ENCODE measurements around the gene PMS2.
A peak's percentile ranks its signal among the peaks of the same experiment; 100 is the strongest.

PMS2 gene

DNA sequence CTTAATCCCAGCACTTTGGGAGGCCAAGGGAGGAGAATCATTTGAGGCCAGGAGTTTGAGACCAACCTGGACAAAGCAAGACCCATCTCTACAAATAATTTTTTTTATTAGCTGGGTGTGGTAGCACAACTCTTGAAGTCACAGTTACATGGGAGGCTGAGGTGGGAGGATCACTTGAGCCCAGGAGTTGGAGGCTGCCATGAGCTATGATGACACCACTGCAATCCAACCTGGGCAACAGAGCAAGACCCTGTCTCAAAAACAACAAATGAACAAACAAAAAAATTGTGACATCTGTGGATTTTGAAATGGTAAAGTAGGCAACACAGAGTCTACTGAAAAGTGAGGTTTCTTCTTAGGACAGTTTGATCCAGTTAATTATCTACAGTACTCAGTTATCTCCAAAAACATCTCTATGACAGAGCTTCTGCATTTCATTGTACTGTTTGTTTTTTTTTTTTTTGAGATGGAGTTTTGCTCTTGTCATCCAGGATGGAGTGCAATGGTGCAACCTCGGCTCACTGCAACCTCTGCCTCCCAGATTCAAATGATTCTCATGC lies 19.0 kb upstream of the PMS2 start:
- Histone ChIP-seq H3K9ac (ENCODE audit: low read depth, low read length, poor library complexity, severe bottlenecking) (no peak overlapping the region), H3K4me1 (ENCODE audit: insufficient read depth, low read length, poor library complexity, severe bottlenecking) (peaks cover 14% of the 10 kb centered on the region), H3K27me3 (ENCODE audit: insufficient read depth, low read length, poor library complexity, severe bottlenecking) (no peaks in the 10 kb centered on the region), H3K9me3 (ENCODE audit: insufficient read depth, low read depth, low read length) (no peaks in the 10 kb centered on the region), H3K36me3 (ENCODE audit: insufficient read depth, low read length) (peaks cover 66% of the 10 kb centered on the region), H3K4me3 (ENCODE audit: low read length, poor library complexity, severe bottlenecking) (no peak overlapping the region), H3F3A (ENCODE audit: low read depth) (no peaks in the 10 kb centered on the region), H3K4me2 (ENCODE audit: low read depth, low read length, poor library complexity, severe bottlenecking) (no peak overlapping the region), H2AFZ (ENCODE audit: low read length) (no peak overlapping the region), H3K79me2 (ENCODE audit: insufficient read depth, low read length) (no peaks in the 10 kb centered on the region), H3K9me2 (replicated peaks; ENCODE audit: low read depth, low read length) (no peaks in the 10 kb centered on the region), H4K20me1 (ENCODE audit: insufficient read depth, low read length, poor library complexity, severe bottlenecking) (peaks cover 6% of the 10 kb centered on the region)
- TF ChIP-seq, protein P1, sequence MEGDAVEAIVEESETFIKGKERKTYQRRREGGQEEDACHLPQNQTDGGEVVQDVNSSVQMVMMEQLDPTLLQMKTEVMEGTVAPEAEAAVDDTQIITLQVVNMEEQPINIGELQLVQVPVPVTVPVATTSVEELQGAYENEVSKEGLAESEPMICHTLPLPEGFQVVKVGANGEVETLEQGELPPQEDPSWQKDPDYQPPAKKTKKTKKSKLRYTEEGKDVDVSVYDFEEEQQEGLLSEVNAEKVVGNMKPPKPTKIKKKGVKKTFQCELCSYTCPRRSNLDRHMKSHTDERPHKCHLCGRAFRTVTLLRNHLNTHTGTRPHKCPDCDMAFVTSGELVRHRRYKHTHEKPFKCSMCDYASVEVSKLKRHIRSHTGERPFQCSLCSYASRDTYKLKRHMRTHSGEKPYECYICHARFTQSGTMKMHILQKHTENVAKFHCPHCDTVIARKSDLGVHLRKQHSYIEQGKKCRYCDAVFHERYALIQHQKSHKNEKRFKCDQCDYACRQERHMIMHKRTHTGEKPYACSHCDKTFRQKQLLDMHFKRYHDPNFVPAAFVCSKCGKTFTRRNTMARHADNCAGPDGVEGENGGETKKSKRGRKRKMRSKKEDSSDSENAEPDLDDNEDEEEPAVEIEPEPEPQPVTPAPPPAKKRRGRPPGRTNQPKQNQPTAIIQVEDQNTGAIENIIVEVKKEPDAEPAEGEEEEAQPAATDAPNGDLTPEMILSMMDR (conservative IDR thresholded peaks at IDR 0.05; ENCODE audit: low read length), result no peak
- TF ChIP-seq EZH2phosphoT487 (IDR thresholded peaks at IDR 0.05; ENCODE audit: borderline replicate concordance), result no peak

DNA sequence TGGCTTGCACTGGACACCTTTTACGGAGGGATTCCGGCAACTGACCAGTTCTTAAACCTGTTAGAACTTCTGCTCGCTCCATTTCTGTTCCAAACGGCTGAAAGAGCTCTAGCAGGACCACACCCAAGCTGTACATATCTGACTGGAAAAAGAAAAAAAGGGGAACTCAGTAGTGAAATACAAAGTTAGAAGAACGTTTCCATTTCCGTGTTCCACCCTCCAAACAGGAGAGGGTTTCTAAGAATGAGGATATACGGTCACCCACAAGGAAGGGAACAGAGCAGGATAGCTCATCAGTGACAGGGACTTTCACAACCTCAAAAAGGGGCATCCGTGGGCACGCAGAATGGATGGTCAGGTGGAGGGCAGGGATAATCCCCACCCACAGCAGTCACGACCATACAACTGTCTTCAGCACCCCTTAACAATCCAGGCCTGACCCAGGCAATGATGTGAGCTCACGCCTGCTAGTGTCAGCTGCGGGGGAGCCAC lies 18.0 kb upstream of the PMS2 start:
- H4K20me1 ChIP-seq (ENCODE audit: insufficient read depth, low read length, poor library complexity, severe bottlenecking), result peaks cover 6% of the 10 kb centered on the region
- H2AFZ ChIP-seq (ENCODE audit: low read length), result no peak overlapping the region
- TF ChIP-seq, protein P1 (conservative IDR thresholded peaks at IDR 0.05; ENCODE audit: low read length), result 0 out of 2 replicates have a peak, but pooled peaks have one; percentile 10
- no peak for TF ChIP-seq EZH2phosphoT487 (IDR thresholded peaks at IDR 0.05; ENCODE audit: borderline replicate concordance)
- no peaks in the 10 kb centered on the region for H3K9me3 ChIP-seq (ENCODE audit: insufficient read depth, low read depth, low read length)
- peak overlapping the region; percentile 28 for H3K4me2 ChIP-seq (ENCODE audit: low read depth, low read length, poor library complexity, severe bottlenecking)
- peaks cover 11% of the 10 kb centered on the region for H3K4me1 ChIP-seq (ENCODE audit: insufficient read depth, low read length, poor library complexity, severe bottlenecking)
- no peaks in the 10 kb centered on the region for H3K27me3 ChIP-seq (ENCODE audit: insufficient read depth, low read length, poor library complexity, severe bottlenecking)
- no peaks in the 10 kb centered on the region for H3K9me2 ChIP-seq (replicated peaks; ENCODE audit: low read depth, low read length)
- no peaks in the 10 kb centered on the region for H3F3A ChIP-seq (ENCODE audit: low read depth)
- H3K36me3 ChIP-seq (ENCODE audit: insufficient read depth, low read length), result peaks cover 72% of the 10 kb centered on the region
- H3K4me3 ChIP-seq (ENCODE audit: low read length, poor library complexity, severe bottlenecking), result no peak overlapping the region
- H3K9ac ChIP-seq (ENCODE audit: low read depth, low read length, poor library complexity, severe bottlenecking), result no peak overlapping the region
- H3K79me2 ChIP-seq (ENCODE audit: insufficient read depth, low read length), result no peaks in the 10 kb centered on the region

DNA sequence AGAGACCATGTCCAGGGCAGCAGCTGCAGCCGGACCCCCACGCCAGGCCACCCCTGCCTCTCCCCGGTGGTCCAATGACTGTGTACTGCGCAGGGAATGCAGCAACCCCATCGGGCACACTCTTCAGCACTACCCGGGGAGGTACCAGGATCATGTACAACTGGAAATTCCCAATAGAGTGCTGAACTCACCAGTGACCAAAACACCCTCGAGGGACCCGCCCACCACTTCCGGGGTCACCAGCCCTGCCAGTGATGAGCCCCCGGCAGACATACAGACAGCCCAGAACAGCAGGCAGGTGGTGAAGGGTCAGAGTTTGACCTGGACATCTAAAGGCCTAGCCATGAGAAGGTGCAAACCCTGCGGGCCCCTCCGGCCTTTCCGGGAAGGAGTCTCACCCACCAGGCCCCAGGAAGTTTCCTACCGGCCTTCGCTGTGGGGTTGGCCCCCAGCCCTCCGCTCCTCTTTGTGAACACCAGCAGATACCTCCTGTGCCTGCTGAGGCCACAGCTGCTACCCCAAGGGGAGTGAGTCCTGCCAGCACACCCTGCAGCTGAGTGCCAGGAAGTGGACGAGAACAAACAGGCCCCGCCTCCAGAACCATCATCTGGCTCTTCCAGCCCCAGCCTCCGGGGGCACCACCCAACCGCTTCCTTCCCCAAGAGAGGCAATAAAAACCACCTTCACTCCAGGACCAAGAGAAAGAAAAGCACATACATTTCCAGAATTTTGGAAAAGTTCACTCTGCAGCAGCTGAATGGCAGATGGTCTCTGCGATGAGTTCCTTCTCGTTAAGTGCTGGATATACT lies 17.4 kb upstream of the PMS2 start:
- Histone ChIP-seq H3K9me2 (replicated peaks; ENCODE audit: low read depth, low read length) (no peaks in the 10 kb centered on the region), H3K9me3 (ENCODE audit: insufficient read depth, low read depth, low read length) (no peaks in the 10 kb centered on the region), H2AFZ (ENCODE audit: low read length) (no peak overlapping the region), H3K36me3 (ENCODE audit: insufficient read depth, low read length) (peaks cover 79% of the 10 kb centered on the region), H3K4me1 (ENCODE audit: insufficient read depth, low read length, poor library complexity, severe bottlenecking) (peaks cover 11% of the 10 kb centered on the region), H3K4me2 (ENCODE audit: low read depth, low read length, poor library complexity, severe bottlenecking) (peak overlapping the region; percentile 28), H3K79me2 (ENCODE audit: insufficient read depth, low read length) (no peaks in the 10 kb centered on the region), H4K20me1 (ENCODE audit: insufficient read depth, low read length, poor library complexity, severe bottlenecking) (peaks cover 6% of the 10 kb centered on the region), H3K9ac (ENCODE audit: low read depth, low read length, poor library complexity, severe bottlenecking) (no peak overlapping the region), H3K4me3 (ENCODE audit: low read length, poor library complexity, severe bottlenecking) (no peak overlapping the region), H3F3A (ENCODE audit: low read depth) (no peaks in the 10 kb centered on the region), H3K27me3 (ENCODE audit: insufficient read depth, low read length, poor library complexity, severe bottlenecking) (no peaks in the 10 kb centered on the region)
- TF ChIP-seq EZH2phosphoT487 (IDR thresholded peaks at IDR 0.05; ENCODE audit: borderline replicate concordance), result no peak
- TF ChIP-seq, protein P1 (conservative IDR thresholded peaks at IDR 0.05; ENCODE audit: low read length), result peak; percentile 64

Measured in Loucy (cell line).